ENCODE results near the gene RXFP3.

RXFP3 gene

DNA sequence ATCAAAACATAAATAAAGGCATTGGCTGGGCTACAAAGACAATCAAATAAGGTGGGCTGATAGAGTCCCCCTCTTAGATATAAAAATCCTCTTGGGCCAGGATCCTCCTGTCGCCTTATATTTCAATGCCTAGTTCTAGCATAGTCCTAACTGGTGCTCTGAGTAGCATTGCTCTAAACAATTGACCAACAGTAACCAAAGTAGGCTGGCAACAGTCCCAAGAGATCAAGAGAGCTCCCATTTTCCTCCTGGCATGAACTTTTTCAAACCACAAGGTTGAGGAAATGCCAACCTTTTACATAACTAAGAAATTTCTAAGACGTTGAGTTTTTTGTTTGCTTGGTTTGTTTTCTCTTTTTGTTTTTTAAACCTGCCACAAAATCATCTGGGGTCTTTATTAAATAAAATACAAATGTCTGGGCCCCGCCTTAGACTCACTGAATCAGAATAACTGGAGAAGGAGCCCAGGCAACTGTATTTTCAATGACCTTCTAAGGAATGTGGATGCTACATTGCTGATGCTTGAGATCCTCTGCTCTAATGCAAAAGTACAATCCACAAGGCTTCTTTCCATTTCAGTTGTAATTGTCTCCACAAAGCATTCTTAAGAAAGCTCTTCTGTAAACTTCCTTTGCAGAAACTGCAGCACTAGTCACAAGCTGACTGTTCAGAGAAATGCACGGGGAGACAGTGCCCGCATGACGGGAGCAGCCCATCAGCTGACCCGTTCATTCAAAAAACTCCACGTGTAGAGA lies 45.4 kb downstream of the RXFP3 start:
- DNase-seq = no peak

GRCh38 chr5:33984178-33984577 lies 48.0 kb downstream of the RXFP3 start:
- DNase-seq = no peak

GRCh38 chr5:33984671-33985124 lies 48.5 kb downstream of the RXFP3 start, which contains the start of gene SLC45A2:
TSS of gene SLC45A2 (minus strand) at chr5:33984693. CDS start at chr5:33984583, 110 bp downstream.
- DNase-seq = no peak

DNA sequence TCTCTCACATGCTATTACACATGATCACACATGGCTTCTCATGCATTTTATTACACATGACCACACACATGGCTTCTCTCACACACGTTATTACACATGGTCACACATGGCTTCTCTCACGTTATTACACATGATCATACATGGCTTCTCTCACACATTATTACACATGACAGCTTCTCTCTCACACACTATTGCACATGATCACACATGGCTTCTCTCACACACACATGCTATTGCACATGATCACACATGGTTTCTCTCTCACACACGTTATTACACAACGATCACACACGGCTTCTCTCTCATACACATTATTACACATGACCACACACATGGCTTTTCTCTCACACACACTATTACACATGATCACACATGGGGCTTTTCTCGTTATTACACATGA lies 49.3 kb downstream of the RXFP3 start:
- no peak for DNase-seq
